HuH-7 (cell line): Measurements from ENCODE around the gene CYP4V2.

Experiments
- DNase-seq: peaks from one replicate; pipeline ENCODE4 v3.0.0; 2011; ENCODE audit warnings: low spot score

Gene CYP4V2

GRCh38 chr4:186188107-186188506 is 3.3 kb upstream of the CYP4V2 start:
- no peak for DNase-seq

GRCh38 chr4:186189656-186190055 is 1.7 kb upstream of the CYP4V2 start:
- DNase-seq, result no peak

GRCh38 chr4:186190581-186191199 is 677 bp upstream of the CYP4V2 start:
- peak; percentile 12 for DNase-seq

- peak; percentile 12 for DNase-seq
Measured at GRCh38 chr4:186192066-186192612, 772 bp downstream of the CYP4V2 start.

GRCh38 chr4:186193851-186194250 is 2.5 kb downstream of the CYP4V2 start:
- DNase-seq, result no peak

- no peak for DNase-seq
Measured at GRCh38 chr4:186196063-186196462, 4.7 kb downstream of the CYP4V2 start.

- no peak for DNase-seq
Measured at GRCh38 chr4:186200516-186200915, 9.1 kb downstream of the CYP4V2 start.

GRCh38 chr4:186201010-186201409 is 9.6 kb downstream of the CYP4V2 start:
- DNase-seq, result no peak

- peak; percentile 23 for DNase-seq
Measured at GRCh38 chr4:186201535-186202230, 10.3 kb downstream of the CYP4V2 start.

- no peak for DNase-seq
Measured at GRCh38 chr4:186202490-186203140, 11.2 kb downstream of the CYP4V2 start.

GRCh38 chr4:186203406-186203805 is 12.0 kb downstream of the CYP4V2 start:
- DNase-seq, result no peak

GRCh38 chr4:186204103-186204559 is 12.8 kb downstream of the CYP4V2 start:
- no peak for DNase-seq

- no peak for DNase-seq
Measured at GRCh38 chr4:186204686-186205085, 13.3 kb downstream of the CYP4V2 start.

GRCh38 chr4:186205156-186205555 is 13.8 kb downstream of the CYP4V2 start:
- DNase-seq, result no peak

GRCh38 chr4:186216465-186217024 is 25.2 kb downstream of the CYP4V2 start:
- DNase-seq, result no peak

- DNase-seq, result no peak
Measured at GRCh38 chr4:186217733-186218293, 26.4 kb downstream of the CYP4V2 start.

- DNase-seq, result no peak
Measured at GRCh38 chr4:186221624-186222023, 30.3 kb downstream of the CYP4V2 start.

- no peak for DNase-seq
Measured at GRCh38 chr4:186225848-186226247, 34.5 kb downstream of the CYP4V2 start.

- no peak for DNase-seq
Measured at GRCh38 chr4:186226521-186227189, 35.3 kb downstream of the CYP4V2 start.

- peak; percentile 6 for DNase-seq
Measured at GRCh38 chr4:186227221-186227620, 35.9 kb downstream of the CYP4V2 start, which contains the start of gene KLKB1. TSS of gene KLKB1 (plus strand) at chr4:186227507. CDS start at chr4:186228196, 689 bp downstream.

GRCh38 chr4:186227744-186228513 is 36.6 kb downstream of the CYP4V2 start:
- DNase-seq, result no peak
